ACC112 (cell line): ENCODE data around the gene CTSH.
"Not testable (repeated sequence)": the region's sequence is repeated elsewhere in the genome, so short reads cannot be mapped to it uniquely, and the experiment has no call there.

Experiments
- H2AFZ ChIP-seq: fragments of 200-600 bp; sonication (generic); one replicate; pipeline ENCODE4 v1.6.0; 2017; ENCODE audit warnings: antibody characterized with exemption, low read length; ENCODE audit not compliant: unreplicated experiment
- H3K27ac ChIP-seq: fragments of 200-600 bp; sonication (generic); 2 replicates; pipeline ENCODE4 v1.5.1; 2014; ENCODE audit warnings: low read depth, mild to moderate bottlenecking, antibody characterized with exemption, low read length, moderate library complexity
- H3K27me3 ChIP-seq: fragments of 200-600 bp; sonication (generic); 2 replicates; pipeline ENCODE4 v1.6.1; 2014; ENCODE audit warnings: mild to moderate bottlenecking, antibody characterized with exemption, low read length, moderate library complexity, mixed read lengths; ENCODE audit not compliant: insufficient read depth
- H3K36me3 ChIP-seq: fragments of 200-600 bp; sonication (generic); 2 replicates; pipeline ENCODE4 v1.6.1; 2016; ENCODE audit warnings: mild to moderate bottlenecking, antibody characterized with exemption, low read length, moderate library complexity, mixed read lengths; ENCODE audit not compliant: insufficient read depth
- H3K4me1 ChIP-seq: fragments of 200-600 bp; sonication (generic); one replicate; pipeline ENCODE4 v1.6.1; 2016; ENCODE audit warnings: low read length, mixed read lengths; ENCODE audit not compliant: insufficient read depth, unreplicated experiment, control insufficient read depth
- H3K4me3 ChIP-seq: fragments of 200-600 bp; sonication (generic); 2 replicates; pipeline ENCODE4 v1.5.1; 2014; ENCODE audit warnings: mild to moderate bottlenecking, low read depth, low read length
- H3K79me2 ChIP-seq: fragments of 200-600 bp; sonication (generic); one replicate; pipeline ENCODE4 v1.6.0; 2016; ENCODE audit warnings: low read length; ENCODE audit not compliant: control insufficient read depth, unreplicated experiment, insufficient read depth

Gene CTSH

GRCh38 chr15:78904599-78905358 lies 40.1 kb downstream of the CTSH start:
- Histone ChIP-seq H3K36me3 (peaks cover 43% of the 10 kb centered on the region), H3K4me3 (no peak overlapping the region), H3K79me2 (peaks cover 11% of the 10 kb centered on the region), H2AFZ (no peak overlapping the region), H3K4me1 (peaks cover 68% of the 10 kb centered on the region), H3K27ac (peak overlapping the region; percentile 92), H3K27me3 (no peaks in the 10 kb centered on the region)

- Histone ChIP-seq H3K36me3 (peaks cover 53% of the 10 kb centered on the region), H3K27ac (peak overlapping the region; percentile 92), H3K79me2 (peaks cover 26% of the 10 kb centered on the region), H3K4me1 (peaks cover 66% of the 10 kb centered on the region)
- not testable (repeated sequence) for H2AFZ ChIP-seq, H3K4me3 ChIP-seq, H3K27me3 ChIP-seq
Observed at GRCh38 chr15:78902281-78903032, 42.4 kb downstream of the CTSH start.

GRCh38 chr15:78900819-78901533 lies 43.9 kb downstream of the CTSH start:
- not testable (repeated sequence) for H2AFZ ChIP-seq

GRCh38 chr15:78898540-78898939 lies 46.3 kb downstream of the CTSH start:
- Histone ChIP-seq H3K36me3 (peaks cover 57% of the 10 kb centered on the region), H2AFZ (no peak overlapping the region), H3K79me2 (peaks cover 45% of the 10 kb centered on the region)

More at GRCh38 chr15:78900819-78901533, 43.9 kb downstream of the CTSH start:
- not testable (repeated sequence) for H3K27ac ChIP-seq, H3K4me3 ChIP-seq, H3K27me3 ChIP-seq
- H3K4me1 ChIP-seq = peaks cover 52% of the 10 kb centered on the region
- H3K36me3 ChIP-seq = peaks cover 50% of the 10 kb centered on the region
- H3K79me2 ChIP-seq = peaks cover 22% of the 10 kb centered on the region

GRCh38 chr15:78895471-78895870 lies 49.4 kb downstream of the CTSH start:
- H2AFZ ChIP-seq = no peak overlapping the region
- H3K27ac ChIP-seq = no peak overlapping the region
- no peaks in the 10 kb centered on the region for H3K27me3 ChIP-seq
- H3K36me3 ChIP-seq = peaks cover 71% of the 10 kb centered on the region
- peaks cover under 1% of the 10 kb centered on the region for H3K4me1 ChIP-seq
- peaks cover 74% of the 10 kb centered on the region for H3K79me2 ChIP-seq
- H3K4me3 ChIP-seq = no peak overlapping the region

More at GRCh38 chr15:78898540-78898939, 46.3 kb downstream of the CTSH start:
- H3K4me1 ChIP-seq = peaks cover 29% of the 10 kb centered on the region
- no peak overlapping the region for H3K27ac ChIP-seq
- no peak overlapping the region for H3K4me3 ChIP-seq
- no peaks in the 10 kb centered on the region for H3K27me3 ChIP-seq

GRCh38 chr15:78893538-78893937 lies 51.3 kb downstream of the CTSH start:
- Histone ChIP-seq H2AFZ (no peak overlapping the region), H3K4me1 (no peaks in the 10 kb centered on the region), H3K79me2 (peaks cover 82% of the 10 kb centered on the region), H3K4me3 (no peak overlapping the region), H3K36me3 (peaks cover 78% of the 10 kb centered on the region), H3K27ac (no peak overlapping the region), H3K27me3 (no peaks in the 10 kb centered on the region)

- Histone ChIP-seq H3K27me3 (no peaks in the 10 kb centered on the region), H3K36me3 (peaks cover 85% of the 10 kb centered on the region), H3K27ac (no peak overlapping the region), H3K4me1 (peaks cover 4% of the 10 kb centered on the region), H2AFZ (no peak overlapping the region), H3K79me2 (peaks cover 94% of the 10 kb centered on the region), H3K4me3 (no peak overlapping the region)
Observed at GRCh38 chr15:78889000-78889399, 55.8 kb downstream of the CTSH start.

GRCh38 chr15:78881681-78882080 lies 63.2 kb downstream of the CTSH start:
- Histone ChIP-seq H3K36me3 (peaks cover 52% of the 10 kb centered on the region), H2AFZ (no peak overlapping the region), H3K27ac (peak overlapping the region; percentile 76; the same call in 1 of the 2 replicates), H3K4me1 (peaks cover 58% of the 10 kb centered on the region), H3K27me3 (no peaks in the 10 kb centered on the region), H3K79me2 (peaks cover 98% of the 10 kb centered on the region), H3K4me3 (no peak overlapping the region)

- H3K27ac ChIP-seq = peak overlapping the region; percentile 76
- H3K4me3 ChIP-seq = no peak overlapping the region
- H3K36me3 ChIP-seq = peaks cover 46% of the 10 kb centered on the region
- H3K27me3 ChIP-seq = no peaks in the 10 kb centered on the region
- H3K79me2 ChIP-seq = peaks cover 98% of the 10 kb centered on the region
- H3K4me1 ChIP-seq = peaks cover 66% of the 10 kb centered on the region
- no peak overlapping the region for H2AFZ ChIP-seq
Observed at GRCh38 chr15:78880813-78881212, 64.0 kb downstream of the CTSH start.

GRCh38 chr15:78880242-78880533 lies 64.7 kb downstream of the CTSH start:
- peak overlapping the region; percentile 48; the same call in 1 of the 2 replicates for H3K4me3 ChIP-seq
- H3K36me3 ChIP-seq = peaks cover 39% of the 10 kb centered on the region

More at GRCh38 chr15:78880242-78880533, 64.7 kb downstream of the CTSH start:
- H2AFZ ChIP-seq = no peak overlapping the region
- peaks cover 72% of the 10 kb centered on the region for H3K4me1 ChIP-seq
- H3K27me3 ChIP-seq = no peaks in the 10 kb centered on the region
- peaks cover 98% of the 10 kb centered on the region for H3K79me2 ChIP-seq
- H3K27ac ChIP-seq = peak overlapping the region; percentile 76
